ENCODE measurements around the gene FKBP7. TPM values are rescaled to one million over a fixed set of nuclear protein-coding genes. Genes with fewer than 3 reads are reported as not detected.

The FKBP7 gene
- total RNA-seq, 1 experiment from 2014 or later, result 6.2 TPM

GRCh38 chr2:178521304-178522150 lies 43.1 kb upstream of the FKBP7 start:
- H2AFZ ChIP-seq (ENCODE audit: low read length), result no peak overlapping the region
- H3K9me2 ChIP-seq (replicated peaks; ENCODE audit: insufficient read depth, low read length), result no peaks in the 10 kb centered on the region
- H3K9ac ChIP-seq (ENCODE audit: low read length), result no peak overlapping the region
- DNase-seq, result no peak
- no peaks in the 10 kb centered on the region for H3K27me3 ChIP-seq (ENCODE audit: low read length)
- H3K27ac ChIP-seq (ENCODE audit: low read length), result no peak overlapping the region
- H4K20me1 ChIP-seq (ENCODE audit: insufficient read depth, low read depth, low read length), result no peaks in the 10 kb centered on the region
- no peaks in the 10 kb centered on the region for H3K9me3 ChIP-seq (ENCODE audit: low read length)
- no peak overlapping the region for H3K4me3 ChIP-seq (ENCODE audit: low read length)
- H3K79me2 ChIP-seq (ENCODE audit: low read length), result peaks cover 26% of the 10 kb centered on the region
- H3K4me2 ChIP-seq (ENCODE audit: low read depth, low read length, poor library complexity, severe bottlenecking), result no peak overlapping the region
- 0 out of 2 replicates have a peak, but pooled peaks cover 8% of the 10 kb centered on the region for H3K36me3 ChIP-seq (ENCODE audit: insufficient read depth, low read length)
- H3K4me1 ChIP-seq (ENCODE audit: low read length), result peaks cover 16% of the 10 kb centered on the region

GRCh38 chr2:178517496-178517895 lies 39.1 kb upstream of the FKBP7 start:
- Histone ChIP-seq H3K4me2 (ENCODE audit: low read depth, low read length, poor library complexity, severe bottlenecking) (no peak overlapping the region), H3K4me3 (ENCODE audit: low read length) (no peak overlapping the region)

GRCh38 chr2:178514664-178515063 lies 36.3 kb upstream of the FKBP7 start:
- H3K36me3 ChIP-seq (ENCODE audit: insufficient read depth, low read length), result peaks cover 24% of the 10 kb centered on the region; the same call in 1 of the 2 replicates
- DNase-seq, result no peak

More at GRCh38 chr2:178517496-178517895, 39.1 kb upstream of the FKBP7 start:
- H3K9me3 ChIP-seq (ENCODE audit: low read length), result no peaks in the 10 kb centered on the region
- no peaks in the 10 kb centered on the region for H4K20me1 ChIP-seq (ENCODE audit: insufficient read depth, low read depth, low read length)
- no peak overlapping the region for H2AFZ ChIP-seq (ENCODE audit: low read length)
- H3K9me2 ChIP-seq (replicated peaks; ENCODE audit: insufficient read depth, low read length), result 0 out of 2 replicates have a peak, but pooled peaks cover 3% of the 10 kb centered on the region
- no peak for DNase-seq
- H3K36me3 ChIP-seq (ENCODE audit: insufficient read depth, low read length), result peaks cover 22% of the 10 kb centered on the region; the same call in 1 of the 2 replicates
- H3K4me1 ChIP-seq (ENCODE audit: low read length), result peaks cover 11% of the 10 kb centered on the region
- no peaks in the 10 kb centered on the region for H3K27me3 ChIP-seq (ENCODE audit: low read length)
- H3K79me2 ChIP-seq (ENCODE audit: low read length), result peaks cover 21% of the 10 kb centered on the region; the same call in 1 of the 2 replicates
- no peak overlapping the region for H3K9ac ChIP-seq (ENCODE audit: low read length)
- H3K27ac ChIP-seq (ENCODE audit: low read length), result no peak overlapping the region

GRCh38 chr2:178513876-178514275 lies 35.5 kb upstream of the FKBP7 start:
- Histone ChIP-seq H4K20me1 (ENCODE audit: insufficient read depth, low read depth, low read length) (no peaks in the 10 kb centered on the region), H3K27me3 (ENCODE audit: low read length) (no peaks in the 10 kb centered on the region), H3K4me3 (ENCODE audit: low read length) (no peak overlapping the region), H3K9me3 (ENCODE audit: low read length) (no peaks in the 10 kb centered on the region), H3K4me1 (ENCODE audit: low read length) (peaks cover 11% of the 10 kb centered on the region), H3K36me3 (ENCODE audit: insufficient read depth, low read length) (peaks cover 25% of the 10 kb centered on the region; the same call in 1 of the 2 replicates), H3K27ac (ENCODE audit: low read length) (no peak overlapping the region), H3K9me2 (replicated peaks; ENCODE audit: insufficient read depth, low read length) (0 out of 2 replicates have a peak, but pooled peaks cover 3% of the 10 kb centered on the region), H3K9ac (ENCODE audit: low read length) (no peak overlapping the region), H3K4me2 (ENCODE audit: low read depth, low read length, poor library complexity, severe bottlenecking) (no peak overlapping the region), H3K79me2 (ENCODE audit: low read length) (peaks cover 36% of the 10 kb centered on the region), H2AFZ (ENCODE audit: low read length) (no peak overlapping the region)
- no peak for DNase-seq

More at GRCh38 chr2:178514664-178515063, 36.3 kb upstream of the FKBP7 start:
- no peak overlapping the region for H3K4me2 ChIP-seq (ENCODE audit: low read depth, low read length, poor library complexity, severe bottlenecking)
- no peaks in the 10 kb centered on the region for H4K20me1 ChIP-seq (ENCODE audit: insufficient read depth, low read depth, low read length)
- H3K9me3 ChIP-seq (ENCODE audit: low read length), result no peaks in the 10 kb centered on the region
- H3K9ac ChIP-seq (ENCODE audit: low read length), result no peak overlapping the region
- H3K4me3 ChIP-seq (ENCODE audit: low read length), result no peak overlapping the region
- peaks cover 11% of the 10 kb centered on the region for H3K4me1 ChIP-seq (ENCODE audit: low read length)
- 0 out of 2 replicates have a peak, but pooled peaks cover 3% of the 10 kb centered on the region for H3K9me2 ChIP-seq (replicated peaks; ENCODE audit: insufficient read depth, low read length)
- no peaks in the 10 kb centered on the region for H3K27me3 ChIP-seq (ENCODE audit: low read length)
- no peak overlapping the region for H3K27ac ChIP-seq (ENCODE audit: low read length)
- H3K79me2 ChIP-seq (ENCODE audit: low read length), result peaks cover 32% of the 10 kb centered on the region
- H2AFZ ChIP-seq (ENCODE audit: low read length), result no peak overlapping the region

- Histone ChIP-seq H3K27me3 (ENCODE audit: low read length) (no peaks in the 10 kb centered on the region), H3K9me2 (replicated peaks; ENCODE audit: insufficient read depth, low read length) (0 out of 2 replicates have a peak, but pooled peaks cover 3% of the 10 kb centered on the region), H3K27ac (ENCODE audit: low read length) (no peak overlapping the region), H3K4me3 (ENCODE audit: low read length) (no peak overlapping the region), H2AFZ (ENCODE audit: low read length) (no peak overlapping the region), H3K9me3 (ENCODE audit: low read length) (no peaks in the 10 kb centered on the region), H3K79me2 (ENCODE audit: low read length) (peaks cover 47% of the 10 kb centered on the region), H3K9ac (ENCODE audit: low read length) (no peak overlapping the region), H3K4me1 (ENCODE audit: low read length) (peaks cover 11% of the 10 kb centered on the region), H4K20me1 (ENCODE audit: insufficient read depth, low read depth, low read length) (no peaks in the 10 kb centered on the region), H3K36me3 (ENCODE audit: insufficient read depth, low read length) (peaks cover 23% of the 10 kb centered on the region; the same call in 1 of the 2 replicates), H3K4me2 (ENCODE audit: low read depth, low read length, poor library complexity, severe bottlenecking) (no peak overlapping the region)
- no peak for DNase-seq
Observed at GRCh38 chr2:178512484-178512883, 34.1 kb upstream of the FKBP7 start.

DNA sequence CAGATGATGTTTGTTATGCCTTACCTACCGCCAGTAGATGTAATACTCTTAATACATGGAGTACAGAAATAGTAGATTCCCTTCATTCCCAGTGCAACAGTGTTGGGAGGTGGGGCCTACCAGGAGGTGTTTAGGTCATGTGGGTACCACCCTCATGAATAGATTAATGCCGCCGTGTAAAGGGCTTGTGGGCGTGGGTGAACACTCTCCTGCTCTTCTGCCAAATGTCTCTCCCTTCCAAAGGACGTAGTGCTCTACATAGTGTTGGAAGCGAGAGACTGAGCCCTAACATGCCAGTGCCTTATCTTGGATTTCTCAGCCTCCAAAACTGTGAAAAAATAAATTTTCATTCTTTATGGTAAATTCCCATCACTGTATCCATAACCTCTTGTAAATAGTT lies 32.0 kb upstream of the FKBP7 start:
- Histone ChIP-seq H3K4me1 (ENCODE audit: low read length) (no peaks in the 10 kb centered on the region; the same call in 1 of the 2 replicates), H2AFZ (ENCODE audit: low read length) (no peak overlapping the region), H3K27ac (ENCODE audit: low read length) (no peak overlapping the region), H3K9ac (ENCODE audit: low read length) (no peak overlapping the region), H3K36me3 (ENCODE audit: insufficient read depth, low read length) (peaks cover 30% of the 10 kb centered on the region; the same call in 1 of the 2 replicates), H3K9me3 (ENCODE audit: low read length) (no peaks in the 10 kb centered on the region), H3K4me2 (ENCODE audit: low read depth, low read length, poor library complexity, severe bottlenecking) (no peak overlapping the region), H3K79me2 (ENCODE audit: low read length) (peaks cover 59% of the 10 kb centered on the region), H3K27me3 (ENCODE audit: low read length) (no peaks in the 10 kb centered on the region), H3K9me2 (replicated peaks; ENCODE audit: insufficient read depth, low read length) (0 out of 2 replicates have a peak, but pooled peaks cover 3% of the 10 kb centered on the region), H3K4me3 (ENCODE audit: low read length) (no peak overlapping the region), H4K20me1 (ENCODE audit: insufficient read depth, low read depth, low read length) (no peaks in the 10 kb centered on the region)
- DNase-seq, result no peak

- Histone ChIP-seq H3K9me2 (replicated peaks; ENCODE audit: insufficient read depth, low read length) (no peaks in the 10 kb centered on the region), H3K4me1 (ENCODE audit: low read length) (no peaks in the 10 kb centered on the region), H3K9ac (ENCODE audit: low read length) (no peak overlapping the region), H3K27ac (ENCODE audit: low read length) (no peak overlapping the region), H3K4me3 (ENCODE audit: low read length) (no peak overlapping the region), H3K9me3 (ENCODE audit: low read length) (no peaks in the 10 kb centered on the region), H3K4me2 (ENCODE audit: low read depth, low read length, poor library complexity, severe bottlenecking) (no peak overlapping the region), H4K20me1 (ENCODE audit: insufficient read depth, low read depth, low read length) (no peaks in the 10 kb centered on the region), H3K79me2 (ENCODE audit: low read length) (peaks cover 42% of the 10 kb centered on the region), H3K27me3 (ENCODE audit: low read length) (no peaks in the 10 kb centered on the region), H3K36me3 (ENCODE audit: insufficient read depth, low read length) (peaks cover 18% of the 10 kb centered on the region; the same call in 1 of the 2 replicates), H2AFZ (ENCODE audit: low read length) (no peak overlapping the region)
- no peak for DNase-seq
Observed at GRCh38 chr2:178508646-178509045, 30.2 kb upstream of the FKBP7 start.

- Histone ChIP-seq H2AFZ (ENCODE audit: low read length) (no peak overlapping the region), H3K79me2 (ENCODE audit: low read length) (peaks cover 33% of the 10 kb centered on the region), H3K9ac (ENCODE audit: low read length) (no peak overlapping the region), H3K9me3 (ENCODE audit: low read length) (no peaks in the 10 kb centered on the region), H4K20me1 (ENCODE audit: insufficient read depth, low read depth, low read length) (no peaks in the 10 kb centered on the region), H3K27ac (ENCODE audit: low read length) (no peak overlapping the region), H3K9me2 (replicated peaks; ENCODE audit: insufficient read depth, low read length) (no peaks in the 10 kb centered on the region), H3K36me3 (ENCODE audit: insufficient read depth, low read length) (peaks cover 31% of the 10 kb centered on the region), H3K4me2 (ENCODE audit: low read depth, low read length, poor library complexity, severe bottlenecking) (no peak overlapping the region), H3K4me1 (ENCODE audit: low read length) (no peaks in the 10 kb centered on the region), H3K27me3 (ENCODE audit: low read length) (no peaks in the 10 kb centered on the region), H3K4me3 (ENCODE audit: low read length) (no peak overlapping the region)
- no peak for DNase-seq
Observed at GRCh38 chr2:178506949-178507348, 28.5 kb upstream of the FKBP7 start.
